ENCODE measurements around the gene SLC15A5.

DNA sequence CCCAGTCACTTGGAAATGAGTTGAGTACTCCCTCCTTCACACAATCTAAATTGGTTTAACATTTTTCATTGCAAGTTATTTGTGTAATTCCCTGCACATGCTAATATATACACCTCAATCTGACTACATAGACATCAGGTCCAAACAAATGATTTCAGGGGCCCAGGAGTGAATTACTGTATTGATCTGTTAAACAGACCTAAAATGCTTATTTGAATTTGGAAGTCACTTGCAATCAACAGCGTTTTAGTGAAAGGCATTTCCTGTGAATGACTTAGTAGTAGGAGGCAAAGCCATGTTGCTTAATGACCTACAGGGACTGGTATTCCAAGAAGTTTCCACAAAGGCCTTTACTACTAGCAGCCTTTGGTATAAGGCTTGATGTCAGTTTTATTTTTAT is 22.6 kb upstream of the SLC15A5 start:
- TF ChIP-seq YY1 (tag by site-specific recombination; IDR thresholded peaks at IDR 0.05) (no peak), ZEB2 (tag by site-specific recombination; IDR thresholded peaks at IDR 0.05) (no peak), ZBTB49 (tag by site-specific recombination; IDR thresholded peaks at IDR 0.05; ENCODE audit: low read depth) (no peak), ZNF140 (tag by site-specific recombination; IDR thresholded peaks at IDR 0.05) (no peak), ZNF571 (tag by site-specific recombination; IDR thresholded peaks at IDR 0.05) (no peak), ZNF10 (tag by site-specific recombination; IDR thresholded peaks at IDR 0.05) (no peak), ZNF146 (tag by site-specific recombination; IDR thresholded peaks at IDR 0.05) (no peak)
- TF ChIP-seq, protein P1, sequence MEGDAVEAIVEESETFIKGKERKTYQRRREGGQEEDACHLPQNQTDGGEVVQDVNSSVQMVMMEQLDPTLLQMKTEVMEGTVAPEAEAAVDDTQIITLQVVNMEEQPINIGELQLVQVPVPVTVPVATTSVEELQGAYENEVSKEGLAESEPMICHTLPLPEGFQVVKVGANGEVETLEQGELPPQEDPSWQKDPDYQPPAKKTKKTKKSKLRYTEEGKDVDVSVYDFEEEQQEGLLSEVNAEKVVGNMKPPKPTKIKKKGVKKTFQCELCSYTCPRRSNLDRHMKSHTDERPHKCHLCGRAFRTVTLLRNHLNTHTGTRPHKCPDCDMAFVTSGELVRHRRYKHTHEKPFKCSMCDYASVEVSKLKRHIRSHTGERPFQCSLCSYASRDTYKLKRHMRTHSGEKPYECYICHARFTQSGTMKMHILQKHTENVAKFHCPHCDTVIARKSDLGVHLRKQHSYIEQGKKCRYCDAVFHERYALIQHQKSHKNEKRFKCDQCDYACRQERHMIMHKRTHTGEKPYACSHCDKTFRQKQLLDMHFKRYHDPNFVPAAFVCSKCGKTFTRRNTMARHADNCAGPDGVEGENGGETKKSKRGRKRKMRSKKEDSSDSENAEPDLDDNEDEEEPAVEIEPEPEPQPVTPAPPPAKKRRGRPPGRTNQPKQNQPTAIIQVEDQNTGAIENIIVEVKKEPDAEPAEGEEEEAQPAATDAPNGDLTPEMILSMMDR (tag by site-specific recombination; IDR thresholded peaks at IDR 0.05) = no peak
- TF ChIP-seq, protein P2, sequence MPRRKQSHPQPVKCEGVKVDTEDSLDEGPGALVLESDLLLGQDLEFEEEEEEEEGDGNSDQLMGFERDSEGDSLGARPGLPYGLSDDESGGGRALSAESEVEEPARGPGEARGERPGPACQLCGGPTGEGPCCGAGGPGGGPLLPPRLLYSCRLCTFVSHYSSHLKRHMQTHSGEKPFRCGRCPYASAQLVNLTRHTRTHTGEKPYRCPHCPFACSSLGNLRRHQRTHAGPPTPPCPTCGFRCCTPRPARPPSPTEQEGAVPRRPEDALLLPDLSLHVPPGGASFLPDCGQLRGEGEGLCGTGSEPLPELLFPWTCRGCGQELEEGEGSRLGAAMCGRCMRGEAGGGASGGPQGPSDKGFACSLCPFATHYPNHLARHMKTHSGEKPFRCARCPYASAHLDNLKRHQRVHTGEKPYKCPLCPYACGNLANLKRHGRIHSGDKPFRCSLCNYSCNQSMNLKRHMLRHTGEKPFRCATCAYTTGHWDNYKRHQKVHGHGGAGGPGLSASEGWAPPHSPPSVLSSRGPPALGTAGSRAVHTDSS (tag by site-specific recombination; IDR thresholded peaks at IDR 0.05) = no peak
- TF ChIP-seq, protein P3, sequence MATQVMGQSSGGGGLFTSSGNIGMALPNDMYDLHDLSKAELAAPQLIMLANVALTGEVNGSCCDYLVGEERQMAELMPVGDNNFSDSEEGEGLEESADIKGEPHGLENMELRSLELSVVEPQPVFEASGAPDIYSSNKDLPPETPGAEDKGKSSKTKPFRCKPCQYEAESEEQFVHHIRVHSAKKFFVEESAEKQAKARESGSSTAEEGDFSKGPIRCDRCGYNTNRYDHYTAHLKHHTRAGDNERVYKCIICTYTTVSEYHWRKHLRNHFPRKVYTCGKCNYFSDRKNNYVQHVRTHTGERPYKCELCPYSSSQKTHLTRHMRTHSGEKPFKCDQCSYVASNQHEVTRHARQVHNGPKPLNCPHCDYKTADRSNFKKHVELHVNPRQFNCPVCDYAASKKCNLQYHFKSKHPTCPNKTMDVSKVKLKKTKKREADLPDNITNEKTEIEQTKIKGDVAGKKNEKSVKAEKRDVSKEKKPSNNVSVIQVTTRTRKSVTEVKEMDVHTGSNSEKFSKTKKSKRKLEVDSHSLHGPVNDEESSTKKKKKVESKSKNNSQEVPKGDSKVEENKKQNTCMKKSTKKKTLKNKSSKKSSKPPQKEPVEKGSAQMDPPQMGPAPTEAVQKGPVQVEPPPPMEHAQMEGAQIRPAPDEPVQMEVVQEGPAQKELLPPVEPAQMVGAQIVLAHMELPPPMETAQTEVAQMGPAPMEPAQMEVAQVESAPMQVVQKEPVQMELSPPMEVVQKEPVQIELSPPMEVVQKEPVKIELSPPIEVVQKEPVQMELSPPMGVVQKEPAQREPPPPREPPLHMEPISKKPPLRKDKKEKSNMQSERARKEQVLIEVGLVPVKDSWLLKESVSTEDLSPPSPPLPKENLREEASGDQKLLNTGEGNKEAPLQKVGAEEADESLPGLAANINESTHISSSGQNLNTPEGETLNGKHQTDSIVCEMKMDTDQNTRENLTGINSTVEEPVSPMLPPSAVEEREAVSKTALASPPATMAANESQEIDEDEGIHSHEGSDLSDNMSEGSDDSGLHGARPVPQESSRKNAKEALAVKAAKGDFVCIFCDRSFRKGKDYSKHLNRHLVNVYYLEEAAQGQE (tag by site-specific recombination; IDR thresholded peaks at IDR 0.05) = no peak
- TF ChIP-seq, protein P4, sequence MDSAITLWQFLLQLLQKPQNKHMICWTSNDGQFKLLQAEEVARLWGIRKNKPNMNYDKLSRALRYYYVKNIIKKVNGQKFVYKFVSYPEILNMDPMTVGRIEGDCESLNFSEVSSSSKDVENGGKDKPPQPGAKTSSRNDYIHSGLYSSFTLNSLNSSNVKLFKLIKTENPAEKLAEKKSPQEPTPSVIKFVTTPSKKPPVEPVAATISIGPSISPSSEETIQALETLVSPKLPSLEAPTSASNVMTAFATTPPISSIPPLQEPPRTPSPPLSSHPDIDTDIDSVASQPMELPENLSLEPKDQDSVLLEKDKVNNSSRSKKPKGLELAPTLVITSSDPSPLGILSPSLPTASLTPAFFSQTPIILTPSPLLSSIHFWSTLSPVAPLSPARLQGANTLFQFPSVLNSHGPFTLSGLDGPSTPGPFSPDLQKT (IDR thresholded peaks at IDR 0.05; ENCODE audit: borderline replicate concordance, low read depth, low read length) = no peak
